Neuronal stem cell (in vitro differentiated cells): ENCODE results near the gene CTRB2.
A peak's percentile ranks its signal among the peaks of the same experiment; 100 is the strongest.

ENCODE experiments used
- DNase-seq: peaks from one replicate; pipeline ENCODE4 v3.0.0-alpha.2; 2013; ENCODE audit warnings: low spot score
- H2AFZ ChIP-seq: one replicate; pipeline ENCODE4 v1.6.1; 2013; ENCODE audit warnings: mild to moderate bottlenecking, low read length, inconsistent platforms
- H2AK5ac ChIP-seq: 2 replicates; pipeline ENCODE4 v1.6.1; 2013; ENCODE audit warnings: low read depth, mild to moderate bottlenecking, inconsistent platforms, low read length, moderate library complexity, mixed read lengths
- H2BK120ac ChIP-seq: 2 replicates; pipeline ENCODE4 v1.6.1; 2013; ENCODE audit warnings: low read depth, mild to moderate bottlenecking, inconsistent platforms, low read length, moderate library complexity, mixed read lengths
- H2BK12ac ChIP-seq: one replicate; pipeline ENCODE4 v1.6.1; 2013; ENCODE audit warnings: low read length, inconsistent platforms
- H2BK15ac ChIP-seq: 2 replicates; pipeline ENCODE4 v1.6.1; 2013; ENCODE audit warnings: mild to moderate bottlenecking, low read length, inconsistent platforms, mixed read lengths
- H2BK5ac ChIP-seq: one replicate; pipeline ENCODE4 v1.6.1; 2013; ENCODE audit warnings: inconsistent platforms, mild to moderate bottlenecking, low read length, moderate library complexity
- H3K14ac ChIP-seq: one replicate; pipeline ENCODE4 v1.6.1; 2013; ENCODE audit warnings: low read length, inconsistent platforms
- H3K18ac ChIP-seq: 2 replicates; pipeline ENCODE4 v1.6.1; 2013; ENCODE audit warnings: low read length, inconsistent platforms
- H3K23ac ChIP-seq: 2 replicates; pipeline ENCODE4 v1.6.1; 2013; ENCODE audit warnings: low read depth, mild to moderate bottlenecking, mixed read lengths, low read length, inconsistent platforms; ENCODE audit not compliant: poor library complexity
- H3K27ac ChIP-seq: replicated peaks from 3 replicates; pipeline ENCODE4 v1.5.1; 2013; ENCODE audit warnings: low read length, inconsistent platforms
- H3K27me3 ChIP-seq, 3 experiments: 2 replicates each; pipeline ENCODE4 v1.6.1; 2013; ENCODE audit warnings: low read length in 3 of 3, mild to moderate bottlenecking in 2 of 3, inconsistent platforms in 1 of 3, low read depth in 1 of 3, mixed read lengths in 1 of 3, moderate library complexity in 1 of 3; ENCODE audit not compliant: control insufficient read depth in 3 of 3, insufficient read depth in 3 of 3
- H3K36me3 ChIP-seq, 2 donors: replicated peaks in 1 of 2; 2 replicates each; pipeline ENCODE4 v1.6.1; 2013; ENCODE audit warnings: low read length in 2 of 2; ENCODE audit not compliant: control insufficient read depth in 2 of 2, insufficient read depth in 2 of 2
- H3K4ac ChIP-seq: 2 replicates; pipeline ENCODE4 v1.6.1; 2013; ENCODE audit warnings: inconsistent platforms, mild to moderate bottlenecking, low read length, moderate library complexity
- H3K4me1 ChIP-seq, 2 donors: 1 replicate in 1 of 2; 2 replicates in 1 of 2; pipeline ENCODE4 v1.6.1; 2013; ENCODE audit warnings: low read length in 2 of 2, low read depth in 1 of 2; ENCODE audit not compliant: control insufficient read depth in 2 of 2, insufficient read depth in 1 of 2
- H3K4me2 ChIP-seq: one replicate; pipeline ENCODE4 v1.6.1; 2013; ENCODE audit warnings: mild to moderate bottlenecking, low read length, inconsistent platforms; ENCODE audit not compliant: insufficient read depth, poor library complexity, severe bottlenecking
- H3K4me3 ChIP-seq, 2 donors: 2 replicates each; pipeline ENCODE4 v1.5.1; 2013; ENCODE audit warnings: low read length in 2 of 2, mild to moderate bottlenecking in 2 of 2, inconsistent platforms in 1 of 2, moderate library complexity in 1 of 2
- H3K79me1 ChIP-seq: one replicate; pipeline ENCODE4 v1.6.1; 2013; ENCODE audit warnings: low read depth, mild to moderate bottlenecking, inconsistent platforms, low read length, moderate library complexity
- H3K9ac ChIP-seq: one replicate; pipeline ENCODE4 v1.6.1; 2013; ENCODE audit warnings: mild to moderate bottlenecking, low read depth, low read length, inconsistent platforms; ENCODE audit not compliant: poor library complexity
- H3K9me3 ChIP-seq, 2 donors: replicated peaks in 1 of 2; 2 replicates each; pipeline versions ENCODE3 to v1.6.1; 2013; ENCODE audit warnings: low read length in 2 of 2, mild to moderate bottlenecking in 2 of 2, inconsistent platforms in 1 of 2, low read depth in 1 of 2, mixed read lengths in 1 of 2, moderate library complexity in 1 of 2; ENCODE audit not compliant: control insufficient read depth in 2 of 2, insufficient read depth in 1 of 2
- H4K8ac ChIP-seq: one replicate; pipeline ENCODE4 v1.6.1; 2013; ENCODE audit warnings: low read depth, mild to moderate bottlenecking, inconsistent platforms, low read length, moderate library complexity
- H4K91ac ChIP-seq: one replicate; pipeline ENCODE4 v1.6.1; 2013; ENCODE audit warnings: low read length, low read depth, mild to moderate bottlenecking, inconsistent platforms; ENCODE audit not compliant: poor library complexity
- WGBS, 2 donors: extraction: QIAGEN DNeasy Blood & Tissue Kit; methylation state at CpG; one replicate each; pipeline ENCODE4 v1.1.7; 2013; ENCODE audit warnings: missing lambda C conversion rate in 2 of 2, mixed read lengths in 1 of 2; ENCODE audit not compliant: insufficient read length in 2 of 2, insufficient replicate concordance in 1 of 2; ENCODE audit errors: extremely low coverage in 2 of 2; 5-methylcytosine and 5-hydroxymethylcytosine counted together

The CTRB2 gene

DNA sequence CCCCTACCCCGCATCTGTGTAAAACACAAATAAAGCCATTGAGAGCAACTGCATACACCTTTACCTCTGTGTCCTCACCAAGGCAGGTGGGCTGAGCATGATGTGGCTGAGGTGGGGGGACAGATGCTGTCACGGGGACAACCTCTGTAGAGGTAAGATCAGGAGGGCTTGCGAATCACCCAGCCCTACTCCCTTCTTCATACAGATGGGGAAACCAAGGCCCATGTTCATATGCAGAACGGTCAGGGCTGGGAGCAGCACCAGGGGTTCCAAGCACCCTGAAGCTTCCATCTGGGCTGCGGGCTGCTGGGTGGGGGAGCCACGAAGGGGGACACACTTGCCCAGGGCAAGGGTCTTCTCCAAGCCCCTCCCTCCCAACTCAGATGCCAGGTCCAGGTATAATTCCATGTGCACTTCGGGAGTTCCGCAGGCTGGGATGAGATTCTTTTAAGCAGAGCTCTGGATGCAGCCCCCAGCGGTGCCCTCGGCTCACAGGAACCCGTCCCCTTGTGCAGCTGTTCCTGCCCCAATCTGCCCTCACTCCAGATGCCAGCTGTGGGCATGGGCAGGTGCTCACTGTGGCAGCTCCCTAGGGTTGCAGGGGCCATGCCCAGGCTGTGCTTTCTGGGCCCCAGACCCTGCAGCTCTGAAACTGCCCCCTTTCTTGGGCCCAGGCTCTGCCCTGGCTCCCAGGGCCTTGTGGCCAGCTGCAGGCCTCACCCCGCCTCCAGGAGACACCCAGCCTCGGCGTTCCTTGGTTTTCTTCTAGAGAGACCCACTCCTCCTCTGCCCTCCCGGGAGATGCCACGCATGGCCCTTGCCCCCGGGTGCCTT, 21.4 kb upstream of the CTRB2 start:
- H4K91ac ChIP-seq: no peak overlapping the region
- H2BK15ac ChIP-seq: no peak overlapping the region
- H2BK120ac ChIP-seq: no peak overlapping the region
- H3K4me3 ChIP-seq: no peak overlapping the region
- no peak overlapping the region for H3K18ac ChIP-seq
- H3K79me1 ChIP-seq: peaks cover 5% of the 10 kb centered on the region
- H3K4me2 ChIP-seq: no peak overlapping the region
- no peak overlapping the region for H3K23ac ChIP-seq
- H2AK5ac ChIP-seq: no peak overlapping the region
- no peaks in the 10 kb centered on the region for H3K9me3 ChIP-seq
- H3K4ac ChIP-seq: no peak overlapping the region
- H3K4me1 ChIP-seq: no peaks in the 10 kb centered on the region
- no peak overlapping the region for H2AFZ ChIP-seq
- no peak overlapping the region for H3K9ac ChIP-seq
- peaks cover 26 to 53% of the 10 kb centered on the region in 2 donors for H3K36me3 ChIP-seq
- no peak overlapping the region for H3K27ac ChIP-seq
- H4K8ac ChIP-seq: no peak overlapping the region
- no peak overlapping the region for H2BK12ac ChIP-seq
- WGBS, 2 donors: no CpG with 5 or more reads among the region's 17 CpGs
- H3K14ac ChIP-seq: no peak overlapping the region
- H2BK5ac ChIP-seq: no peak overlapping the region
- H3K27me3 ChIP-seq: no peaks in the 10 kb centered on the region
- DNase-seq: no peak

DNA sequence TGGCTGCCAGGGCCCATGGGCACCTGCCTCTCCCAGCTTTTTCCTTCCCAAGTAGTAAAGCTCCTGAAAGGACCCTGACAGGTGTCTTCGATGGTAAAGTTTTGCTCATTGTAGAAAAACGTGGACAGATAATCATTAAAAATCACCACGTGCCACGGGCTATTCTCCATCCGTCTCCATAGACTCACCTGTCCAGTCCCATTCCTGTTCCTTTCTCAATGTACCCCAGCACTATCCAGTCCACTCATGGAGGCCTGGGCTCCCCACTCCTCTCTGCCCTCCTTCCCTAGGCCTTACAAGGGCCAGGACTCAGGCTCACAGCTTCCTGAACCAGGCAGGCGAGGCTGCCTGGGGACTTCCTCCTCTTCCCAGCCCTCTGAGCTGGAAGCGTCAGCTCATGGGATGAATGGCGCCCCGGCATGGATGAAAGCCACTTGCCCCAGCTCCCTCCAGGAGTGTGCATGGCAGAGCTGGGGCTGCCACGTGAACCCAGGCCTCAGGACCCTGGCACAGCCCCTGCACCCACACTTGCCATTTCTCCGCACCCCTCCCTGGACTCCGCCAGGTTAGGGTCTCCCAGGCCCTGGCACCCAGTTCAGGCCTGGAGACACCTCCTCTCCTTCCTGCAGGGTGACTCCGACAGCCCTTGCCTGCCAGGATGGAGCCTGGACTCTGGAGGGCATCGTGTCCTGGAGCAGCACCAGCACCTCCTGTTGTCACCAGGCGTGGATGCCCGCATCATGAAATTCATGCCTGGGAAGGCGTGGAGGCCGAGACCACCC, 20.6 kb upstream of the CTRB2 start:
- Histone ChIP-seq H3K27ac (no peak overlapping the region), H3K18ac (peak overlapping the region; percentile 50), H4K91ac (no peak overlapping the region), H3K4me2 (no peak overlapping the region), H3K4ac (no peak overlapping the region), H2BK15ac (no peak overlapping the region), H3K4me3 (no peak overlapping the region), H3K4me1 (no peaks in the 10 kb centered on the region), H3K27me3 (no peaks in the 10 kb centered on the region), H3K14ac (no peak overlapping the region), H2AK5ac (no peak overlapping the region), H4K8ac (no peak overlapping the region), H3K9me3 (no peaks in the 10 kb centered on the region), H3K9ac (peak overlapping the region; percentile 39), H3K79me1 (peaks cover 3% of the 10 kb centered on the region), H2BK12ac (no peak overlapping the region), H2BK120ac (no peak overlapping the region), H2AFZ (no peak overlapping the region), H2BK5ac (no peak overlapping the region), H3K36me3 (peaks cover 21 to 45% of the 10 kb centered on the region in 2 donors), H3K23ac (no peak overlapping the region)
- no peak for DNase-seq
- WGBS, 2 donors: no CpG with 5 or more reads among the region's 18 CpGs

- no peaks in the 10 kb centered on the region for H3K27me3 ChIP-seq
- no peak overlapping the region for H3K4ac ChIP-seq
- no peaks in the 10 kb centered on the region for H3K9me3 ChIP-seq
- H2BK12ac ChIP-seq: no peak overlapping the region
- peak overlapping the region; percentile 43 for H4K8ac ChIP-seq
- no peaks in the 10 kb centered on the region for H3K79me1 ChIP-seq
- H2BK15ac ChIP-seq: no peak overlapping the region
- no peak overlapping the region for H2BK5ac ChIP-seq
- no peak for DNase-seq
- H2BK120ac ChIP-seq: no peak overlapping the region
- WGBS, 2 donors: no CpG with 5 or more reads among the region's 22 CpGs
- peak overlapping the region in 1 of 2 donors; percentile 54 for H3K4me3 ChIP-seq
- H3K27ac ChIP-seq: no peak overlapping the region
- no peak overlapping the region for H2AFZ ChIP-seq
- no peak overlapping the region for H3K4me2 ChIP-seq
- peak overlapping the region; percentile 71 for H3K18ac ChIP-seq
- no peak overlapping the region for H2AK5ac ChIP-seq
- H3K14ac ChIP-seq: no peak overlapping the region
- no peak overlapping the region for H4K91ac ChIP-seq
- no peak overlapping the region for H3K9ac ChIP-seq
- H3K36me3 ChIP-seq: peaks cover 18 to 41% of the 10 kb centered on the region in 2 donors
- peak overlapping the region; percentile 68 for H3K23ac ChIP-seq
- no peaks in the 10 kb centered on the region for H3K4me1 ChIP-seq
These were observed 19.8 kb upstream of the CTRB2 start for GRCh38 chr16:75226550-75227360.
